Activated CD4-positive, alpha-beta T cell treated with anti-CD3 and anti-CD28 coated beads, Interleukin-2, amount 50 U/mL, for 16 hours (primary cell): ENCODE measurements around the gene LAMC2.
"Not testable (repeated sequence)": the region's sequence is repeated elsewhere in the genome, so short reads cannot be mapped to it uniquely, and the experiment has no call there.

ENCODE experiments used
- DNase-seq: peaks from one replicate; pipeline ENCODE4 v3.0.0-alpha.2; 2020

Gene LAMC2

DNA sequence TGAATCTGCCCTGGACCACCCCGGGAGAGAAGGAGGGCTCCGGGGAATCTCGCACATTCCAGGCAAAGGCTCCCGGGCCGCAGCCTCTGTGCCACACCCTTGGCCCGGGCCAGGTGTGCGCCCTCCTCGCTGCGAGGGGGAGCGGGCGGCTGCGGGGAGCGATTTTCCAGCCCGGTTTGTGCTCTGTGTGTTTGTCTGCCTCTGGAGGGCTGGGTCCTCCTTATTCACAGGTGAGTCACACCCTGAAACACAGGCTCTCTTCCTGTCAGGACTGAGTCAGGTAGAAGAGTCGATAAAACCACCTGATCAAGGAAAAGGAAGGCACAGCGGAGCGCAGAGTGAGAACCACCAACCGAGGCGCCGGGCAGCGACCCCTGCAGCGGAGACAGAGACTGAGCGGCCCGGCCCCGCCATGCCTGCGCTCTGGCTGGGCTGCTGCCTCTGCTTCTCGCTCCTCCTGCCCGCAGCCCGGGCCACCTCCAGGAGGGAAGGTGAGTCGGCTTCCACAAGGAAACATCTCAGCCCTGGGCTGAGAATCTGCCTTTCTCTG lies at the start of gene LAMC2:
LAMC2 (plus strand) TSS at position 324 of the 550 bp plus-strand sequence; CDS start at position 413, 89 bp downstream.
- DNase-seq = peak; percentile 6

DNA sequence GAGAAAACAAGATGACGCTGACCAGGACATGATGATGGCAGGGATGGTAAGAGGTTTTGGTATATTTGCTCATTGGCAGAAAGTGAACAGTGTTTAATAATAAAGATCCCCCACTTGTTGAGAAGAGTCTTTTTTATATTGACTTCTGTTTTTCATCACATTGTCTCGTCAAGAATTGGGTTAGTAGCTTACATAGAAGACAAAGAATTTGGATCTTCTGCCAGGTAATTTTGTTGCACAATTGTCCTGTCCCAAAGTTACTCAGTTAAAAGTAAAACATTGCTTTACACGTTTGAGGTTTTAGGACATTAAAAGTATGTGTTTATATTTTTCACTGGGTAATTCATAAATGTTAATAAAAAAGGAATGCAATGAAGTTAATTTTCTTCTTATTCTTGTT lies 48.3 kb upstream of the LAMC2 start:
- DNase-seq = no peak

DNA sequence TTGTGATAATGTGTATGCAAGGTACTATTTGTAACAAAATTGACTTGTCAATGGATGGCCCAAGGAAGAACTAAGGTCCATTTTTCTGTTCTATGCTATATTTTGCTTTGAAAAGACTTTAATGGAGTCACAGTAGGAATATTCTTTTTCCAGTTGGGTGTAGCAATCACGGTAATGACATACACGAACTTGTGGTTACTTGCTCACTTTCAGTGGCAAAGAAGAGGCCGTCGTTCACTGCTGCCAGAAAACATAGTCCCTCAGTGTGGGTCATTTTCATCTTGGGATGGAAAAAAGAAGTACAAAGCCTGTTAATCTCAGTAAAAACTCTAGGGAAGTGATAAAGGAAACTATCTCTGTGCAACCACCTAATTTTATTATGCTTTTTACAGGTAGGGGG lies 47.8 kb upstream of the LAMC2 start:
- no peak for DNase-seq

DNA sequence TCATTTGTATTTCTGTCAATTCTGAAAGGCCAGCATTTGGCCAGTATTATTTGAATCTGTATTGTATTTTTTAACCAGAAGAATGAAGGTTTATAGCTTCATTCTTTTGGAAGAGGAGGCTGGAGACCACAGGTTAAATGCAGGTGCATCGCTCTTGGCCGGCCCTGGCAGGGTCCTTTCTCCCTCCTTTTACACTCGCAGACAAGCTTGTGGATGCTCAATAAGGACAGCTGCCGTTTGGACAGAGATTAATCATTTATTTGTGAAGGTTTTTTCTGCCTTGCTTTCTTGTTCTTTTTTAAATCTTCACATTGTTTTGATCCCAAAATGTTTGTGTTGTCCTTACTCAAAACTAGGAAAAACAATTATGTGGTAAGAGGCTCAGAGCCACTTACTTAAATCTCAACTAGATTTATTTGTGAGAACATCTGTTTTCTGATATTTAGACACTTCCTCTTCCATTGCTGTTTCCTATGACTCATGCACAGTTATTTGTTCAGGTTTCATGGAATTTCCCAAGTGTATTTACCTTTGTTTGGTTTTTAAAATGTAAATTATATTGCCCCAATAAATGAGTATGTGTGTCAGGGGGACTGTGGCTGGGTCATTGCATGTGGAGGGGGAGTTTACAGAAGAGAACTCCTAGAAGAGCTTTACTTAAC lies 46.7 kb upstream of the LAMC2 start:
- no peak for DNase-seq

DNA sequence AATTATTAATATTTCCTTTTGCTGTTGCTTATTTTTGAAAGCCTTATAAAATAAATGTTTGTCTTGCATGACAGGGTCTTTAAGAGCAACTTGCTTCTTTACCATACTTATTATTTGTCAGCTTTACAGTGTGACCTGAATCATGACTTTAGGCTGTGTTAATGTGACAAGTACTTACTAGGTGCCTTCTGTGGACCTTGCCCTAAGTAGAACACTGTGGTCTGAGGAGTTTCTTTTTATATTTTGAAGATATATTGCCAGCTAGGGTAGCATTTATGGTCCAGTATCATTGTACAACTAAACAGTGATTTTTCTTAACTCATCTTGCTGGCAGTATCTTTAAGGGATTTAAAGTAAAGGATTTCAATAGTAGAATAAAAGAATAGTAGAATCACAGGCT lies 45.4 kb upstream of the LAMC2 start:
- no peak for DNase-seq

DNA sequence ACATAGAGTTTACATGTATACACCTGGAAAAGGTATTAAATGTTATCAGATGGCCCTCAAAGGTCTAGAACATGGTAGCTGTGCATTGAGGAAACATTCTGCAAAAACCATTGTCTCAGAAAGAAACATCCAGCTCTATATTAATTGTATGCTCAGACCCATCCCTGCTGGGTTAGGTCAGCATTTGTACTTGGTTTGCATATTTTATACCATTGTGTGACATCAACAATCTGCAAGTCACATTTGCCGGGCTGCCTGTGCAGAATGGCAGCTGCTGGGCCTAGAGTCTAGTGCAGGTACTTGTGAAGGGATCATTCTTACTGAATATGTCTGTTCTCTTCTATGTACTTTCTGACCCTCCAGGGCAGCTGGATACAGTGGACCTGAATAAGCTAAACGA lies 43.9 kb upstream of the LAMC2 start:
- DNase-seq = no peak

DNA sequence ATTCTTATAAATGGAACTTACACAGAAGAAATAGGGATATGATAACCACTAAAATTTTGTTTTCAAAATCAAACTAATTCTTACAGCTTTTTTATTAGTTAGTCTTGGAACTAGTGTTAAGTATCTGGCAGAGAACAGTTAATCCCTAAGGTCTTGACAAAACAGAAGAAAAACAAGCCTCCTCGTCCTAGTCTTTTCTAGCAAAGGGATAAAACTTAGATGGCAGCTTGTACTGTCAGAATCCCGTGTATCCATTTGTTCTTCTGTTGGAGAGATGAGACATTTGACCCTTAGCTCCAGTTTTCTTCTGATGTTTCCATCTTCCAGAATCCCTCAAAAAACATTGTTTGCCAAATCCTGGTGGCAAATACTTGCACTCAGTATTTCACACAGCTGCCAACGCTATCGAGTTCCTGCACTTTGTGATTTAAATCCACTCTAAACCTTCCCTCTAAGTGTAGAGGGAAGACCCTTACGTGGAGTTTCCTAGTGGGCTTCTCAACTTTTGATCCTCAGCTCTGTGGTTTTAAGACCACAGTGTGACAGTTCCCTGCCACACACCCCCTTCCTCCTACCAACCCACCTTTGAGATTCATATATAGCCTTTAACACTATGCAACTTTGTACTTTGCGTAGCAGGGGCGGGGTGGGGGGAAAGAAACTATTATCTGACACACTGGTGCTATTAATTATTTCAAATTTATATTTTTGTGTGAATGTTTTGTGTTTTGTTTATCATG lies 42.3 kb upstream of the LAMC2 start:
- no peak for DNase-seq

DNA sequence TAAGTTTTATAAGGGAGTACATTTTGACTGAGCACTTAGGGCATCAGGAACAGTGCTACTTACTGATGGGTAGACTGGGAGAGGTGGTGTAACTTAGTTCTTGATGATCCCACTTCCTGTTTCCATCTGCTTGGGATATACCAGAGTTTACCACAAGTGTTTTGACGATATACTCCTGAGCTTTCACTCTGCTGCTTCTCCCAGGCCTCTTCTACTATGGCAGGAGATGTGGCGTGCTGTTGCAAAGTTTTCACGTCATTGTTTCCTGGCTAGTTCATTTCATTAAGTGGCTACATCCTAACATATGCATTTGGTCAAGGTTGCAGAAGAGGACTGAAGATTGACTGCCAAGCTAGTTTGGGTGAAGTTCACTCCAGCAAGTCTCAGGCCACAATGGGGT lies 41.3 kb upstream of the LAMC2 start:
- no peak for DNase-seq

DNA sequence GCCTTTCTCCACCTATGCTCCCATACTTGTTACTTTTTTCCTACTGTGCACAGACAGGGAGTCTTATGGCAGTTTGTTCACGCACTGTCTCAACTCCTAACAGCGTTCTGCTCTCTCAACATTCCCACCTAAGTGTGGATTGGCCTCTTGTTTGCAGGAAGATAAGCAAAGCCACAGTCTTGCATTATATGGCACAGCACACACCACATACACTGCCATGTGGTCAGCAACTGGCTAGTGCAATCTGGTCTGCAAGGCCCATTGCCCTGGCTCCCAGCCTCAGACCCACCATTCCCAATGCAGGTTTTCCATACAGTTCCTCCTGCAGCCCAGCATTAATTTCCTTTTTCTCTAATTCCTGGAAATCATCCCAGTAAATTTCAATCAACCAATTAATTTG lies 38.3 kb upstream of the LAMC2 start:
- DNase-seq = no peak

DNA sequence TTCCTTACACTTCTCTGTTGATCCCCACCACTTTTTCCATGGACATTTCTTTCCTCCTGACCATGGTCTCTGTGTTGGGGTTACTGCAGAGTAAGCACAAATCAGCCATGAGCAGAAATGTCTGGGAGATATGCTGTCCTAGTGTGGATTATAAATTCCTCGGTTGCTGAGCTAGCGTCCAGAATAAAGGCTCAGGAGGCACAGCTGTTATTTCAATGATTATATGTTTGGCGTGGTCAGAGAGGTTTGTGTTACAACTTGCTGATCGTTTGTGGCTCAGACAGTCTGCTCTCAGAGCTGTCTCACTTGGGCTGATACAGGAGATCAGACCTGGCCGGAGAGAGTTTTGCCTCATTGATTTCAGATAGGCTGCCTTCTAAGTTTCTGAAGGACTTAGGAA lies 37.5 kb upstream of the LAMC2 start:
- DNase-seq = no peak

DNA sequence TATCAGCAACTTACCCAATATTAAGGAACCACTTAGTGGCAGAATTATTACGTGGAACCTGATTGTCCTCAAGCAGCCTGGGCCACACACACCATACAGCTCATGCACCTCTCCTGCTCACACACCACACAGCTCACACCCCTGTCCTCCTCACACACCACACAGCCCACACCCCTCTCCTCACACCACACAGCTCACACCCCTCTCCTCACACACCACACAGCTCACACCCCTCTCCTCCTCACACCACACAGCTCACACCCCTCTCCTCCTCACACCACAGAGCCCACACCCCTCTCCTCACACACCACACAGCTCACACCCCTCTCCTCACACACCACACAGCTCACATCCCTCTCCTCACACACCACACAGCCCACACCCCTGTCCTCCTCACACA lies 36.8 kb upstream of the LAMC2 start:
- DNase-seq = no peak

DNA sequence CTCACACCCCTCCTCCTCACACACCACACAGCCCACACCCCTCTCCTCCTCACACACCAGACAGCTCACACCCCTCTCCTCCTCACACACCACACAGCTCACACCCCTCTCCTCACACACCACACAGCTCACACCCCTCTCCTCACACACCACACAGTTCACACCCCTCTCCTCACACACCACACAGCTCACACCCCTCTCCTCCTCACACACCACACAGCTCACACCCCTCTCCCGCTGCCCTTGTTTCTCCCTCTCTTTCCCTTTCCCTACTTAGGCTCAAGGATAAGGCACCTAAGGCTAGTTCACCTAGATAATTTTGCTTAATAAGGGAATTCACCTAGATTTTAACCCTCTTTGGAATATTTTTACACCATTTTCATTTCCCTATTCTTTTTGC lies 36.0 kb upstream of the LAMC2 start:
- DNase-seq = not testable (repeated sequence)

DNA sequence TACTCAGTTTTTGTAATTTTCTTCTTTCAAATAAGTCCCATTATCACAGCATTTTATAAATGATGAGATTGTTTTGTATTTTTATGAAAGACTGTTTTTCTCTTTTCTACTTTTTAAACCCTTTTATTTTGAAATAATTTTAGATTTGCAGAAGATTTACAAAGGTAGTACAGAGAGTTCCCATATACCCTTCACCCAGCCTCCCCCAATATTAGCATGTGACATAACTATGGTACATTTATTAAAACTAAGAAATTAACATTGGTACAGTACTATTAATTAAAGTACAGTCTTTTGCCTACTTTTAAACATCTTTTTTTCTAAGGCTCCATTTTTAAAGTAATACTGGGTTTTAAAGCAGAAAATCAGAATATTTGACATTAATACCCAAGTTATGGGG lies 35.6 kb upstream of the LAMC2 start:
- DNase-seq = no peak

DNA sequence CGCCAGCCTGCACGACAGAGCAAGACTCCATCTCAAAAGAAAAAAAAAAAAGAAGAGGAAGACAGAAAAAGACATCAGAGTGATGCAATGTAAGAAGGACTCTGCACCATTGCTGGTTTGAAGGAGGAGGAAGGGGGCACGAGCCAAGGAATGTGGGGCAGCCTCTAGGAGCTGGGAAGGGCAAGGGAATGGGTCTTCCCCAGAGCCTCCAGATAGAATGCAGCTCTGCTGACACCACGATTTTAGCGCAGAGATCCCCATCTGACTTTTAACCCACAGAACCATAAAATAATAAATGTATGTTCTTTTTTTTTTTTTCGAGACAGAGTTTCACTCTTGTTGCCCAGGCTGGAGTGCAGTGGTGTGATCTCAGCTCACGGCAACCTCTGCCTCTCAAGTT lies 33.9 kb upstream of the LAMC2 start:
- DNase-seq = no peak

DNA sequence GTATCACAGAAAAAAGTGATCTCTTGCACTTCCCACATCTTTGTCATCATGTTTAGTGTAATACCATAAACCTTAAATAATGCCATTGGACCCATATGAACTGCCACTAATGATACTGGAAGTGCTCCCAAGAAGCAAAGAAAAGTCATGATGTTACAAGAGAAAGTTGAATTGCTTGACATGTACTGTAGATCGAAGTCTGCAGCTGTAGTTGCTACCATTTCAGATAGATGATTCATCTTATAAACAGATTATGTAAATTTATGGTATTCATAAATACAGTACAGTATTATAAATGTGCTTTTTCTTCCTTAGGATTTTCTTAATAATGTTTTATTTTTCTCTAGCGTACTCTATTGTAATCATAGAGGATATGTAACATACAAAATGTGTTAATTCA lies 30.1 kb upstream of the LAMC2 start:
- DNase-seq = no peak

DNA sequence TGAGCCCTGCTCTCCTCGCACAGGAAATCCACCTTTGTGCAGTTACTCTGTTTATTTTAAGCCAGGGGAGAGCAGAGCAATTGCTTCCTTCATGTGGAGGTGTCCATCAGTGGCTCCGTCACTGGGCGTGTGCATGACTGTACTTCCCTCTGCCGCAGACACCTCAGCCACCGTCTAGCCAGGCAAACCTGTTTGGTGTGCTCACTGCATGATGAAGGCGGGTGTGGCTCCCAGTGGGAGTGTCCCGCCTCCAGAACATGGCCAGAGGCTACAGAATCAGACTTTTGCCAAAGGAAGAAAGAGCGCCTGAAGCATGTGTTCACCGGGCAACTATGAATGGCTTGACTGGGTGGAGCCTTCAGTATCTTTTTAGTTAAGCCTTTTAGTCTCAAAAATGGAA lies 26.1 kb upstream of the LAMC2 start:
- no peak for DNase-seq

DNA sequence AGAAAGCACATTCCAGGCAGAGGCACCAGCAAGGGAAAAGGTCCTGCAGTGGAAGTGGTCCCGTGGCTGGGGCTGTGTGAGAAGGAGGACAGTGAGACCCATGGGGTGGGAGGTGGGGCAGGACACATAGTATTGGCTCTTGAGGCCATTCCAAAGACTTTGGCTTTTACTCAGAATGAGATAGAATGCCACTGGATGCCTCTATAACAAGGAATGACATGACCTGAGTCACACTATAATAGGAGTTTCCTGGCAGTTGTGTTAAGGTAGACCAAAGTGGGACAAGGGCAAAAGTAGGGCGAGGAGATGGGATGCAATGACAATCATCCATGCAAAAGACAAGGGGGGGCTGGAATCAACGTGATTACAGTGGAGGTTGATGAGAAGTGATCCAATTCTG lies 24.7 kb upstream of the LAMC2 start:
- no peak for DNase-seq

DNA sequence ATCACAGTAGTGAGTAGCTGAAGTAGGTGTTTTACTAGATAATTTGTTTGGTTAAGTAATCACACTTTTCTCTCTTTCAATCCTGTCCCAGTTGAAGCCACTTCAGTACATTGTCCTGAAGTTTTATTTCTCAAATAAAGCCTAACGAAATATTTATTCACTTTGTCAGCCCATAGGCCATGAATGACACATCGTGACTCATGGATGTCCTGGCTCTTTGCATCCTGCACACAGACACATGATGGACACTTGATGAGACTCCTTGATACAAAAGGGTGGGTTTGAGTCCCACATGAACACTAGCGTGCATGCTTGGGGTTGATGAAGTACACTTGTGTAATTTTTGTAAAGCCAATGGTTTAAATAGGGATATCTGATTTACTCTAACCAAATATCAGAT lies 22.7 kb upstream of the LAMC2 start:
- no peak for DNase-seq

DNA sequence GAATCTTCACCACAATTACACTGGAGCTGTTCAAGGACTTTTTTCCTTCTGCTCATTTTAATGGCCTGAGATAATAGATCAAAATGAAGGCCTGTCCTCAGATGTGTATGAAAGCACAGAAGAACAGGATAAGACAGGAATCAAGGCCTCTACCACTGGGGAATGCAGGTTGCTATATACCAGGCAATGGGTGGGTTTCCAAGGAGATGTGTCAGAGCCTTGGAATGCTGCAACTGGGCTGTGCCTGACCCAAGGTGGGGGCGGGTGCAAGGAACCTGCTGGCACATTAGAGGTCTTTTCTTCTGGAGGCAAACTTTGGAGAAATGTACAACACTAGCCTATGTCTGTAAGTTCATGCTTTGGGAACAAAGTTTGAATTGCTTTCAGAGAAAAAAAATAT lies 21.7 kb upstream of the LAMC2 start:
- DNase-seq = no peak

DNA sequence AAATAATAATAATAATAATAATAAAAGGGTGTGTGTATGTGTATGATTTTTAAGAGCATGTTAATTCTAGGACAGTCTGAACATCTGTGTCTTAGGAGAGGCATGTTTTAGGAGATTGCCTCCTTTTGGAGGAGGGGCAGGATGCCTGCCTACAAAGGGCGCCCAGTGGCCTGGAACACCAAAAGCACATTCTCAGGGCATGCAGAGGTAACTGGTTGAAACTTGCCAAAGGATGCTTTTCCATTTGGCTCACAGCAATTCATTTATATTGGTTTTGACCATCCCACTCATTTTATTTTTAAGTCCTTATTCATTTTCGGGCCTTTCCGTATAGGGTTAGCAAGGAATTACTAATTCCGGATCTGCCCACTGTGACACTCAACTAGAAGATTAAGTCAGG lies 21.1 kb upstream of the LAMC2 start:
- no peak for DNase-seq

DNA sequence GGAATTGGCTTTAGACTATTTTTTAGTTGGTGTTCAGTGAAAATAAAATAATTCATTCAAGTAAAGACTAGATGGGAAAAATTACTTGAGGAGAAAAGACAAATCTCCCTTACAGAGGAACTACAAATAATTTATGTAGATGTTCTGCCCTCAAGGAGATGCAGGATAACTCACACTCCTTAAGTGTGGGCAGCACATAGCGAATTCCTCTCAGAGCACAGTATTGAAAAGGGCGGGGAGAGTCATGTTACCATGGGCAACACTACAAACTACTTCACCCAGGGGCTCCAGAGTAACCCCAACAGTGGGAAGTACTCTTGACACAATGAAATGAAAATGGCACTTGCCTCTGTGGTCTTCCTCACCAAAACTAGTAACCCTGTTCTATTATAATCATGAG lies 20.6 kb upstream of the LAMC2 start:
- DNase-seq = no peak

DNA sequence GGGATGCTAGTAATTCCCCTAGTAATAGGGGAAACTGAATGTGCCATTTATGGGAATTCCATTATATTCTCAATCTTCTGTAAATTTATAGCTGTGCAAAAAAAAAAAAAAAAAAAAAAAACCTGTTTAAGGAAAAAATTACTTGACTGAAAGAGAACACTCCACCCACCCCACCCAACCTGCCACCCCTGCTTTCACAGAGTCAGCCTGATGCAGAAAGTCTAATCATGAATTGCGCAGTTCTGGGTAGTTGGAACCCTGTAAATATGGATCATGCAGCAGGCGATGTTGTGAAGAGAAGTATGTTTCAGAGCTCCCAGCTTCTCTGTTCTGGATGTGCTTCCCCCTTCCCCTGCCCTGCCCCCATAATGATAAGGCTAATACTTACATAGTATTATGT lies 19.6 kb upstream of the LAMC2 start:
- no peak for DNase-seq

DNA sequence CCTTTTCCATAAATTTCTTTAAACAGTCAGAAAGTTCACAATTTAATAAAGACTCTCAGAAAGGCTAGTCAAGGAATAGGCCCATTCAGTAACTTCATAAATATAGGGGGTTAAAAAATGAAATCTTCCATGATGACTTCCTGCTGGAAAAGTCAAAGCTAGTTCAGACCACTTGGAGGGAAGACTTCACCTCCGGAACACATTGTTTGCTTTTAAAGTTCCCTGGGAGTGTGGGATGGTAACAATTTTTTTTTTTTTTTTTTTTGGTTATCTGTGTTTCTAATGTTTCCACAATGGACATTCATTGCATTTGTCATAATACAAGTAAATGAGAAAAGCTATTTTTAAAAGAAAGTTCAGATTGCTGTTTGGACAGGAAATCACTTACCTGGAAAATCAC lies 18.4 kb upstream of the LAMC2 start:
- no peak for DNase-seq

DNA sequence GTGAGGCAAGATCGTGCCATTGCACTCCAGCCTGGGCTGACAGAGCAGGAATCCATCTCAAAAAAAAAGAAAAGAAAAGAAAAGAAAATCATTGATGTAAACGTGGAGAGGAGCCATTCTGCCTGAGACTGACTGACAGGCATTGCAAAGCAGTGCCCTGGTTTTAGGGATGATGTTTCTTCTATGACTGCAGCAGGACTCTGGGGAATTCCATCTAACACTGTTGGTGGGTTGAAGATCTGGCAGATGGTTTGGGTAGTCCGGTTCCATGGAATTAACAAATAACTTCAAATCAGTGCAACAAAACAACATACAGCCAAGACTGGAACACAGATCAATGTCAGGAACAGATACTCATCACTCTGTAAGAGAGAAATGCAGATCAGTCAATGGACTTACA lies 17.8 kb upstream of the LAMC2 start:
- DNase-seq = no peak

DNA sequence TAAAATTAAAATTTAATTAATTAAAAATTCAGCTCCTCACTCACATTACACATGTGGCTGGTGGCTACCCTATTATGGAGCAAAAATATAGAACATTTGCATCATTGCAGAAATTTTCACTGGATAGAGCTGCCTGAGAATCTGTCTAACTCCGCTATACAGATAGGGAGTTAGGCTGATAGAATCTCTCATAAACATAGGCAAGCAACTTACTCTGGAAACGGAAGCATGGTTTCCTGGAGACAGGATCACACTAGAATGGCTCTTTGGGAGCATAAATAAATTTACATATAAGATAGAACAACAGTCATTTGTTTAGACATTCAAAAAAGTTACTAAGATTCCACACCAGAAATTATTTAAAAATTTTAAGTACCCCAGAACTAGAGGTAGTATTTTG lies 12.2 kb upstream of the LAMC2 start:
- no peak for DNase-seq
